ENCODE results near the gene ZP4.

ZP4 gene

DNA sequence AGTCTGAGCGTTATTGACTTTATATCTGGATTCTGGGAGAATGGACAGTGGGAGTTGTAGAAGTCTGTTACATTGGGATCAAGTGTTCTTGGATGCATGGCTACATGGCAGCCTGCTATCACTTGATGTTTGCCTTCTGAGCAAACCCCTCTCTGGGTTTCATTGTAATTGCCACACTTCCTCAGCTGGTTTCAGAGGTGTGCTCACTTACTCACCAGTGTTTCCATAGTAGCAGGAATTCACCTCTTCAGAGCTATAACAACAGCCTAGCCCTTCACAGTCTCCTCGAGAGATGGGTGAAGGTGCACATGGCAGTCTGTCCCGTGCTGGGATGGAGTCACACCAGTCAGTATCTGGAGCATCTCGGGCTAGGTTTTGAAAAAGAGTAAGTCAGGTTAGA, 2.6 kb downstream of the ZP4 start:
- Histone ChIP-seq H3K9ac (ENCODE audit: low read depth, low read length) (no peak overlapping the region), H3K79me2 (ENCODE audit: insufficient read depth, low read length) (no peaks in the 10 kb centered on the region), H3K4me3 (ENCODE audit: low read depth in 1 of 2, low read length in 2 of 2) (no peak overlapping the region), H3K4me2 (ENCODE audit: insufficient read depth, low read length) (no peak overlapping the region), H3K27ac (ENCODE audit: low read length) (no peak overlapping the region), H3K4me1 (ENCODE audit: insufficient read depth, low read length) (no peaks in the 10 kb centered on the region), H3K36me3 (ENCODE audit: insufficient read depth, low read length) (no peaks in the 10 kb centered on the region), H3K27me3 (ENCODE audit: insufficient read depth, low read length, poor library complexity) (no peaks in the 10 kb centered on the region), H2AFZ (ENCODE audit: low read depth, low read length) (no peak overlapping the region), H3K9me3 (ENCODE audit: insufficient read depth, low read length, severe bottlenecking) (no peaks in the 10 kb centered on the region), H4K20me1 (ENCODE audit: insufficient read depth, low read length) (no peaks in the 10 kb centered on the region)
- TF ChIP-seq, protein P1, sequence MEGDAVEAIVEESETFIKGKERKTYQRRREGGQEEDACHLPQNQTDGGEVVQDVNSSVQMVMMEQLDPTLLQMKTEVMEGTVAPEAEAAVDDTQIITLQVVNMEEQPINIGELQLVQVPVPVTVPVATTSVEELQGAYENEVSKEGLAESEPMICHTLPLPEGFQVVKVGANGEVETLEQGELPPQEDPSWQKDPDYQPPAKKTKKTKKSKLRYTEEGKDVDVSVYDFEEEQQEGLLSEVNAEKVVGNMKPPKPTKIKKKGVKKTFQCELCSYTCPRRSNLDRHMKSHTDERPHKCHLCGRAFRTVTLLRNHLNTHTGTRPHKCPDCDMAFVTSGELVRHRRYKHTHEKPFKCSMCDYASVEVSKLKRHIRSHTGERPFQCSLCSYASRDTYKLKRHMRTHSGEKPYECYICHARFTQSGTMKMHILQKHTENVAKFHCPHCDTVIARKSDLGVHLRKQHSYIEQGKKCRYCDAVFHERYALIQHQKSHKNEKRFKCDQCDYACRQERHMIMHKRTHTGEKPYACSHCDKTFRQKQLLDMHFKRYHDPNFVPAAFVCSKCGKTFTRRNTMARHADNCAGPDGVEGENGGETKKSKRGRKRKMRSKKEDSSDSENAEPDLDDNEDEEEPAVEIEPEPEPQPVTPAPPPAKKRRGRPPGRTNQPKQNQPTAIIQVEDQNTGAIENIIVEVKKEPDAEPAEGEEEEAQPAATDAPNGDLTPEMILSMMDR (IDR thresholded peaks at IDR 0.05; ENCODE audit: borderline replicate concordance, extremely low read depth, low read length, poor library complexity, severe bottlenecking): no peak
- no peak for TF ChIP-seq EZH2 (IDR thresholded peaks at IDR 0.05; ENCODE audit: borderline replicate concordance, low read depth, low read length, severe bottlenecking)
- ATAC-seq (ENCODE audit: insufficient read depth, low read depth): no peak
- no peak for DNase-seq

DNA sequence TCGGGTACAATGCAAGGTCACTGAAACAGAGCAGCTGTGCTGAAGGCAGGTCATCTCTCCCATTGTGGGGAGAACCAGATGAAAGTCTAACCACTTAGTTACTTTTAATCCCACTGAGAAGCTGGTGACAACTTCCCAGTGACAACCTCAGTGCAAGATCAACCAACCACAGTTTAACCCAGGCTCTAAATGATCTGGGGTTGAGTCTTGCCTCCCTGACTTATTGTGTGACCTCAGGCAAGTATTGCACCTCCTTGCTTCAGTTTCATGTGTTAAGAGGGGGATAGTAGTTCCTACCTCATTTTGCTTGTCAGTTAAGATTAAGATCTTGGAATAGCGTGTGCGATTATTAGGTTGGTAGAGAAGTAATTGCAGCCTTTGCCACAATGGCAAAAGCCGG, 3.2 kb downstream of the ZP4 start:
- H3K4me2 ChIP-seq (ENCODE audit: insufficient read depth, low read length): no peak overlapping the region
- H3K79me2 ChIP-seq (ENCODE audit: insufficient read depth, low read length): no peaks in the 10 kb centered on the region
- TF ChIP-seq, protein P1 (IDR thresholded peaks at IDR 0.05; ENCODE audit: borderline replicate concordance, extremely low read depth, low read length, poor library complexity, severe bottlenecking): no peak
- no peak for TF ChIP-seq EZH2 (IDR thresholded peaks at IDR 0.05; ENCODE audit: borderline replicate concordance, low read depth, low read length, severe bottlenecking)
- no peaks in the 10 kb centered on the region for H3K36me3 ChIP-seq (ENCODE audit: insufficient read depth, low read length)
- H3K9me3 ChIP-seq (ENCODE audit: insufficient read depth, low read length, severe bottlenecking): no peaks in the 10 kb centered on the region
- H3K4me1 ChIP-seq (ENCODE audit: insufficient read depth, low read length): no peaks in the 10 kb centered on the region
- no peaks in the 10 kb centered on the region for H3K27me3 ChIP-seq (ENCODE audit: insufficient read depth, low read length, poor library complexity)
- ATAC-seq (ENCODE audit: insufficient read depth, low read depth) (no peak), DNase-seq (no peak)
- no peaks in the 10 kb centered on the region for H4K20me1 ChIP-seq (ENCODE audit: insufficient read depth, low read length)
- no peak overlapping the region for H2AFZ ChIP-seq (ENCODE audit: low read depth, low read length)
- no peak overlapping the region for H3K9ac ChIP-seq (ENCODE audit: low read depth, low read length)
- H3K27ac ChIP-seq (ENCODE audit: low read length): no peak overlapping the region
- no peak overlapping the region for H3K4me3 ChIP-seq (ENCODE audit: low read depth in 1 of 2, low read length in 2 of 2)

DNA sequence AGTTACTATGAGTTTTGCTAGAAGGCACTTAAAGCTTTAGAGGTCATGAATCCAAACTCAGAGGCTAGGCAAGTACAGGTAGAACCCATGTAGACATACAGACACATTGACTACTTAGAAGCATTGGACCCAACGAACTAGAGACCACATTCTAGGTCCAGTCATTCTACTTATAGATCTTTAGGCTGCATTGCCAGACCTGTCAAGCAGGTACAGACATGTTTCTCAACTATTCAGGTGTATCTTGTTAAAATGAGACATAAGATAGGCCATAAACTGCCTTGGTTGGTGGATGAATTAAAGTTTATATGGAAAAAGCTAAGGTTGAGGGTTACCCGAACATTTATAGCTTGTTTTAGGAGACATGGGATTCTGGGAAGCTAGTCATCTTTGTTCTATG, 6.5 kb downstream of the ZP4 start:
- H3K27me3 ChIP-seq (ENCODE audit: insufficient read depth, low read length, poor library complexity): no peaks in the 10 kb centered on the region
- H3K4me2 ChIP-seq (ENCODE audit: insufficient read depth, low read length): no peak overlapping the region
- H3K36me3 ChIP-seq (ENCODE audit: insufficient read depth, low read length): no peaks in the 10 kb centered on the region
- H3K79me2 ChIP-seq (ENCODE audit: insufficient read depth, low read length): no peaks in the 10 kb centered on the region
- H3K4me3 ChIP-seq (ENCODE audit: low read depth in 1 of 2, low read length in 2 of 2): no peak overlapping the region
- H3K4me1 ChIP-seq (ENCODE audit: insufficient read depth, low read length): no peaks in the 10 kb centered on the region
- ATAC-seq (ENCODE audit: insufficient read depth, low read depth): no peak
- no peak for DNase-seq
- H3K9me3 ChIP-seq (ENCODE audit: insufficient read depth, low read length, severe bottlenecking): no peaks in the 10 kb centered on the region
- H4K20me1 ChIP-seq (ENCODE audit: insufficient read depth, low read length): no peaks in the 10 kb centered on the region
- H3K9ac ChIP-seq (ENCODE audit: low read depth, low read length): no peak overlapping the region
- H3K27ac ChIP-seq (ENCODE audit: low read length): no peak overlapping the region
- H2AFZ ChIP-seq (ENCODE audit: low read depth, low read length): no peak overlapping the region
- TF ChIP-seq, protein P1 (IDR thresholded peaks at IDR 0.05; ENCODE audit: borderline replicate concordance, extremely low read depth, low read length, poor library complexity, severe bottlenecking): no peak
- no peak for TF ChIP-seq EZH2 (IDR thresholded peaks at IDR 0.05; ENCODE audit: borderline replicate concordance, low read depth, low read length, severe bottlenecking)

DNA sequence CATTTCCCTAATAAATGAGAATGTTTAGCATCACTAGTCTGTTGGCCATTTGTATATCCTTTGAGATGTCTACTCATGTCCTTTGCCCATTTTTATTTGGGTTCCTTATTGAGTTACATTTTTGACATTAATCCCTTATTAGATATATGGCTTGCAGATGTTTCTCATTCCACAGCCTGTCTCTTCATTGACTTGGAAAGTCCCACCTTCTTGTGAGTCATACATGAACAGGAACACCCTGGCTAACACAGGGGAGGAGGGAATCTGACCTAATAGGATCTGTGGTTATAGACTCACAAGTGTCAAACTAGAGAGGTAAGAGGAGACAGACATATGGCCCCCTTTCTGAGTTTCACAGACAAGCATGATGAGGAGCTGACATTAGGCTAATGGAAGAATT, 11.5 kb downstream of the ZP4 start:
- no peak overlapping the region for H3K4me3 ChIP-seq (ENCODE audit: low read depth in 1 of 2, low read length in 2 of 2)
- no peak overlapping the region for H3K4me2 ChIP-seq (ENCODE audit: insufficient read depth, low read length)
- no peaks in the 10 kb centered on the region for H3K27me3 ChIP-seq (ENCODE audit: insufficient read depth, low read length, poor library complexity)
- no peak for ATAC-seq (ENCODE audit: insufficient read depth, low read depth)
- TF ChIP-seq, protein P1 (IDR thresholded peaks at IDR 0.05; ENCODE audit: borderline replicate concordance, extremely low read depth, low read length, poor library complexity, severe bottlenecking): no peak
- TF ChIP-seq EZH2 (IDR thresholded peaks at IDR 0.05; ENCODE audit: borderline replicate concordance, low read depth, low read length, severe bottlenecking): no peak
- no peak for DNase-seq
- no peak overlapping the region for H3K27ac ChIP-seq (ENCODE audit: low read length)
- no peaks in the 10 kb centered on the region for H3K36me3 ChIP-seq (ENCODE audit: insufficient read depth, low read length)
- no peak overlapping the region for H2AFZ ChIP-seq (ENCODE audit: low read depth, low read length)
- H3K9ac ChIP-seq (ENCODE audit: low read depth, low read length): no peak overlapping the region
- no peaks in the 10 kb centered on the region for H3K79me2 ChIP-seq (ENCODE audit: insufficient read depth, low read length)
- H3K4me1 ChIP-seq (ENCODE audit: insufficient read depth, low read length): no peaks in the 10 kb centered on the region
- no peaks in the 10 kb centered on the region for H4K20me1 ChIP-seq (ENCODE audit: insufficient read depth, low read length)
- no peaks in the 10 kb centered on the region for H3K9me3 ChIP-seq (ENCODE audit: insufficient read depth, low read length, severe bottlenecking)

Measured in DND-41 (cell line).